ENCODE results near the gene CEND1. TPM values are rescaled to one million over a fixed set of nuclear protein-coding genes. Genes with fewer than 3 reads are reported as not detected.

The CEND1 gene
- polyA plus RNA-seq, 1 donor (not counting 4 experiments of a cell fraction or from before 2014, with no cell fraction given), result not detected

GRCh38 chr11:766936-767210, 23.0 kb downstream of the CEND1 start:
- dilution Hi-C loops (cut with MboI; ENCODE audit: extremely low pct_ligation_motif_present, low sequenced_read_pairs), result no loop called here
- H3K4me3 ChIP-seq (ENCODE audit: control insufficient read depth in 2 of 3, extremely low read depth in 1 of 3, insufficient read depth in 2 of 3, low read depth in 1 of 3, low read length in 3 of 3), result no peak overlapping the region
- peaks cover 15% of the 10 kb centered on the region for H4K20me1 ChIP-seq (ENCODE audit: control insufficient read depth, extremely low read depth, insufficient read depth, low read length)
- no peak overlapping the region for H3K27ac ChIP-seq (ENCODE audit: control insufficient read depth, insufficient read depth, low read length)
- peaks cover 19% of the 10 kb centered on the region for H3K4me1 ChIP-seq (ENCODE audit: control insufficient read depth, extremely low read depth, insufficient read depth, low read length)
- peaks cover 15% of the 10 kb centered on the region for H3K79me2 ChIP-seq (ENCODE audit: control insufficient read depth, insufficient read depth, low read length)
- DNase-seq (ENCODE audit: low read depth, low spot score) (no peak), FAIRE-seq (no peak)
- TF ChIP-seq EZH2 (IDR thresholded peaks at IDR 0.05; ENCODE audit: low read length), result no peak
- no peak for TF ChIP-seq CTCF (optimal IDR thresholded peaks at IDR 0.05 in 1 of 3, IDR thresholded peaks at IDR 0.05 in 1 of 3, conservative IDR thresholded peaks at IDR 0.05 in 1 of 3; ENCODE audit: extremely low read depth in 1 of 3, insufficient read depth in 2 of 3, low read length in 3 of 3)
- no peaks in the 10 kb centered on the region for H3K9me3 ChIP-seq (ENCODE audit: control insufficient read depth, low read depth, low read length)
- no peak overlapping the region for H2AFZ ChIP-seq (ENCODE audit: control insufficient read depth, low read length)
- H3K9me1 ChIP-seq (ENCODE audit: control insufficient read depth, extremely low read depth, insufficient read depth, low read length), result peaks cover 3% of the 10 kb centered on the region
- H3K4me2 ChIP-seq (ENCODE audit: control insufficient read depth, extremely low read depth, insufficient read depth, low read depth, low read length), result no peak overlapping the region
- H3K27me3 ChIP-seq (ENCODE audit: control insufficient read depth, extremely low read depth, insufficient read depth, low read length), result no peaks in the 10 kb centered on the region
- no peak overlapping the region for H3K9ac ChIP-seq (ENCODE audit: control insufficient read depth, extremely low read depth, insufficient read depth, low read length)
- H3K36me3 ChIP-seq (ENCODE audit: control insufficient read depth in 2 of 2, extremely low read depth in 1 of 2, insufficient read depth in 2 of 2, low read length in 2 of 2), result peaks cover 44 to 53% of the 10 kb centered on the region in 2 experiments

- H4K20me1 ChIP-seq (ENCODE audit: control insufficient read depth, extremely low read depth, insufficient read depth, low read length), result peaks cover 15% of the 10 kb centered on the region
- no peak overlapping the region for H3K27ac ChIP-seq (ENCODE audit: control insufficient read depth, insufficient read depth, low read length)
- dilution Hi-C loops (cut with MboI; ENCODE audit: extremely low pct_ligation_motif_present, low sequenced_read_pairs), result no loop called here
Observed at GRCh38 chr11:766106-766935, 23.6 kb downstream of the CEND1 start.

More at GRCh38 chr11:766106-766935, 23.6 kb downstream of the CEND1 start:
- DNase-seq (ENCODE audit: low read depth, low spot score) (no peak), FAIRE-seq (no peak)
- Histone ChIP-seq H3K4me1 (ENCODE audit: control insufficient read depth, extremely low read depth, insufficient read depth, low read length) (peaks cover 19% of the 10 kb centered on the region), H3K4me2 (ENCODE audit: control insufficient read depth, extremely low read depth, insufficient read depth, low read depth, low read length) (no peak overlapping the region), H3K9ac (ENCODE audit: control insufficient read depth, extremely low read depth, insufficient read depth, low read length) (no peak overlapping the region), H2AFZ (ENCODE audit: control insufficient read depth, low read length) (no peak overlapping the region), H3K4me3 (ENCODE audit: control insufficient read depth in 2 of 3, extremely low read depth in 1 of 3, insufficient read depth in 2 of 3, low read depth in 1 of 3, low read length in 3 of 3) (no peak overlapping the region), H3K36me3 (ENCODE audit: control insufficient read depth in 2 of 2, extremely low read depth in 1 of 2, insufficient read depth in 2 of 2, low read length in 2 of 2) (peaks cover 43 to 49% of the 10 kb centered on the region in 2 experiments), H3K27me3 (ENCODE audit: control insufficient read depth, extremely low read depth, insufficient read depth, low read length) (no peaks in the 10 kb centered on the region), H3K79me2 (ENCODE audit: control insufficient read depth, insufficient read depth, low read length) (peaks cover 10% of the 10 kb centered on the region), H3K9me3 (ENCODE audit: control insufficient read depth, low read depth, low read length) (no peaks in the 10 kb centered on the region), H3K9me1 (ENCODE audit: control insufficient read depth, extremely low read depth, insufficient read depth, low read length) (peaks cover 3% of the 10 kb centered on the region)
- no peak for TF ChIP-seq CTCF (optimal IDR thresholded peaks at IDR 0.05 in 1 of 3, IDR thresholded peaks at IDR 0.05 in 1 of 3, conservative IDR thresholded peaks at IDR 0.05 in 1 of 3; ENCODE audit: extremely low read depth in 1 of 3, insufficient read depth in 2 of 3, low read length in 3 of 3)
- TF ChIP-seq EZH2 (IDR thresholded peaks at IDR 0.05; ENCODE audit: low read length), result no peak

Measured in keratinocyte (primary cell).